Stomach smooth muscle (tissue), 2 donors: ENCODE results near the gene RERGL.
"Not testable (repeated sequence)": the region's sequence is repeated elsewhere in the genome, so short reads cannot be mapped to it uniquely, and the experiment has no call there.

Experiments used
- H3K27ac ChIP-seq: one replicate; pipeline ENCODE4 v1.7.0; 2013; ENCODE audit warnings: mild to moderate bottlenecking, low read length, inconsistent platforms
- H3K27me3 ChIP-seq, 2 donors: one replicate each; pipeline ENCODE4 v1.7.0; 2013; ENCODE audit warnings: low read length in 2 of 2; ENCODE audit not compliant: insufficient read depth in 2 of 2, control insufficient read depth in 1 of 2
- H3K36me3 ChIP-seq, 2 donors: one replicate each; pipeline ENCODE4 v1.7.0; 2013; ENCODE audit warnings: low read length in 2 of 2; ENCODE audit not compliant: control insufficient read depth in 2 of 2, insufficient read depth in 2 of 2
- H3K4me1 ChIP-seq: one replicate; pipeline ENCODE4 v1.7.0; 2013; ENCODE audit warnings: low read length; ENCODE audit not compliant: control insufficient read depth, insufficient read depth
- H3K4me3 ChIP-seq, 2 donors: one replicate each; pipeline ENCODE4 v1.7.0; 2013; ENCODE audit warnings: low read length in 2 of 2
- H3K9ac ChIP-seq, 2 donors: one replicate each; pipeline ENCODE4 v1.7.0; 2013; ENCODE audit warnings: low read length in 2 of 2, mild to moderate bottlenecking in 1 of 2
- H3K9me3 ChIP-seq, 2 donors: one replicate each; pipeline ENCODE4 v1.7.0; 2013; ENCODE audit warnings: low read length in 2 of 2; ENCODE audit not compliant: control insufficient read depth in 2 of 2
- donor health status: healthy.
- donor health status: Pancreatic carcinoma.

RERGL gene

DNA sequence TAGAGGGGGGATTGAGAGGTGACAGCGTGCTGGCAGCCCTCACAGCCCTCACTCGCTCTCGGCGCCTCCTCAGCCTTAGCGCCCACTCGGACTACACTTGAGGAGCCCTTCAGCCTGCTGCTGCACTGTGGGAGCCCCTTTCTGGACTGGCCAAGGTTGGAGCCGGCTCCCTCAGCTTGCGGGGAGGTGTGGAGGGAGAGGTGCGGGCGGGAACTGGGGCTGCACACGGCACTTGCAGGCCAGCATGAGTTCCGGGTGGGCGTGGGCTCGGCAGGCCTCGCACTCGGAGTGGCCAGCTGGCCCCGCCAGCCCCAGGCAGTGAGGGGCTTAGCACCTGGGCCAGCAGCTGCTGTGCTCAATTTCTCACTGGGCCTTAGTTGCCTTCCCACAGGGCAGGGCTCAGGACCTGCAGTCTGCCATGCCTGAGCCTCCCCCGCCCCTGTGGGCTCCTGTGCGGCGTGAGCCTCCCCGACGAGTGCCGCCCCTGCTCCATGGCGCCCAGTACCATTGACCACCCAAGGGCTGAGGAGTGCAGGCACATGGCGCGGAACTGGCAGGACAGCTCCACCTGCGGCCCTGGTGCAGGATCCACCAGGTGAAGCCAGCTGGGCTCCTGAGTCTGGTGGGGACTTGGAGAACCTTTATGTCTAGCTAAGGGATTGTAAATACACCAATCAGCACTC, 49.8 kb downstream of the RERGL start:
- not testable (repeated sequence) for H3K36me3 ChIP-seq, H3K27me3 ChIP-seq, H3K9me3 ChIP-seq, H3K4me1 ChIP-seq, H3K27ac ChIP-seq, H3K9ac ChIP-seq, H3K4me3 ChIP-seq
